ENCODE results near the gene PSRC1. TPM values are rescaled to one million over a fixed set of nuclear protein-coding genes. Genes with fewer than 3 reads are reported as not detected.
A peak's percentile ranks its signal among the peaks of the same experiment; 100 is the strongest.

PSRC1 gene
- total RNA-seq, 6 donors from 2014 or later: 1.5 to 16.8 (median 4.9) TPM

DNA sequence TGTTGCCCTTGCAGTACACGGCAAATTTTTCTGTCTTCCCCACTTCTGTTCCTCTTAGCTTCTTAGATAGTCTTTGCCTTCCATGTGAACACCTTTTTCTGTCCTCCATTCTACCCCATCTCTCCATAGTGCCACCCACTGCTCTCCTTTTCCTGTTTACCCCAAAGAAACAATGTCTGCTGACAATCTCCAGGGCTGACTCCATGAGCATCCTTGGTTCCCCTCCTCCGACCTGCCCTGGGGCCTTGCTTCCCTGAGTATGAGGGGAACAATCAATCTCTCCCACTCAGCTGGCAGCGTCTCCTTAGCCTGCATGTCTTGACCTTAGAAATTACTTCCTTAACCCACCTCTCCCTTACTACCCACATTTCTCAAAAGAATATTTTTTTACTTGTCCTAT lies 36.2 kb upstream of the PSRC1 start:
- ATAC-seq (ENCODE audit: low FRiP score in 2 of 2): no peak
- DNase-seq: no peak
- no peaks in the 10 kb centered on the region for H3K4me1 ChIP-seq
- no peaks in the 10 kb centered on the region for H3K9me3 ChIP-seq
- H3K36me3 ChIP-seq: peaks cover 45 to 100% (median 76%) of the 10 kb centered on the region in 4 donors
- no peak overlapping the region for H3K27ac ChIP-seq
- TF ChIP-seq, protein P1, sequence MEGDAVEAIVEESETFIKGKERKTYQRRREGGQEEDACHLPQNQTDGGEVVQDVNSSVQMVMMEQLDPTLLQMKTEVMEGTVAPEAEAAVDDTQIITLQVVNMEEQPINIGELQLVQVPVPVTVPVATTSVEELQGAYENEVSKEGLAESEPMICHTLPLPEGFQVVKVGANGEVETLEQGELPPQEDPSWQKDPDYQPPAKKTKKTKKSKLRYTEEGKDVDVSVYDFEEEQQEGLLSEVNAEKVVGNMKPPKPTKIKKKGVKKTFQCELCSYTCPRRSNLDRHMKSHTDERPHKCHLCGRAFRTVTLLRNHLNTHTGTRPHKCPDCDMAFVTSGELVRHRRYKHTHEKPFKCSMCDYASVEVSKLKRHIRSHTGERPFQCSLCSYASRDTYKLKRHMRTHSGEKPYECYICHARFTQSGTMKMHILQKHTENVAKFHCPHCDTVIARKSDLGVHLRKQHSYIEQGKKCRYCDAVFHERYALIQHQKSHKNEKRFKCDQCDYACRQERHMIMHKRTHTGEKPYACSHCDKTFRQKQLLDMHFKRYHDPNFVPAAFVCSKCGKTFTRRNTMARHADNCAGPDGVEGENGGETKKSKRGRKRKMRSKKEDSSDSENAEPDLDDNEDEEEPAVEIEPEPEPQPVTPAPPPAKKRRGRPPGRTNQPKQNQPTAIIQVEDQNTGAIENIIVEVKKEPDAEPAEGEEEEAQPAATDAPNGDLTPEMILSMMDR (IDR thresholded peaks at IDR 0.05): no peak
- no peaks in the 10 kb centered on the region for H3K27me3 ChIP-seq
- no peak overlapping the region for H3K4me3 ChIP-seq
- 82 to 85% methylated on average over 3 of the region's 3 CpGs for WGBS, 2 donors

DNA sequence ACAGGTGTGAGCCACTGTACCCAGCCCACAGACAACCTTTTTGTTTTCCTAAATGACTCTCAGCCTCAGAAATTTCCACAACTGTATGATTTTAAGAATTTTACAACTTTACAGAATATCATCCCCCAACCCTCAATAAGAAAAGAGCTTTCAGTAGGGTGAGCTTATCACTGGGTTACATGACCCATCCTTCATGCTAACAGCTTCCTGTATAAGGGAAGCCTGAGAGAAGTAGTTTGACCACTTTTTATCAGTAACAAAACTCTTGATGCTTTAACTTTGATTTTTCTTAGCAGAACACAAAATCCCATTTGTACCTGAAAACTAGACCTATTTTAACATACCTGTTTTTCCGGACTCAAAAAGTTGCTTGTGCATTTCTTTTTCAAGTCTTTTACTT lies 33.6 kb upstream of the PSRC1 start:
- no peak for ATAC-seq (ENCODE audit: low FRiP score in 2 of 2)
- Histone ChIP-seq H3K4me3 (no peak overlapping the region), H3K9me3 (no peaks in the 10 kb centered on the region), H3K36me3 (peaks cover 29 to 98% (median 58%) of the 10 kb centered on the region in 4 donors), H3K27me3 (no peaks in the 10 kb centered on the region), H3K27ac (no peak overlapping the region), H3K4me1 (peaks cover 0 to 10% (median 3%) of the 10 kb centered on the region in 4 donors)
- TF ChIP-seq POLR2A (IDR thresholded peaks at IDR 0.05) (no peak), POLR2AphosphoS5 (IDR thresholded peaks at IDR 0.05) (no peak), EP300 (IDR thresholded peaks at IDR 0.05) (no peak)
- TF ChIP-seq, protein P1 (IDR thresholded peaks at IDR 0.05): no peak
- no peak for DNase-seq
- WGBS, 2 donors: 93 to 97% methylated on average over 1 of the region's 1 CpG

DNA sequence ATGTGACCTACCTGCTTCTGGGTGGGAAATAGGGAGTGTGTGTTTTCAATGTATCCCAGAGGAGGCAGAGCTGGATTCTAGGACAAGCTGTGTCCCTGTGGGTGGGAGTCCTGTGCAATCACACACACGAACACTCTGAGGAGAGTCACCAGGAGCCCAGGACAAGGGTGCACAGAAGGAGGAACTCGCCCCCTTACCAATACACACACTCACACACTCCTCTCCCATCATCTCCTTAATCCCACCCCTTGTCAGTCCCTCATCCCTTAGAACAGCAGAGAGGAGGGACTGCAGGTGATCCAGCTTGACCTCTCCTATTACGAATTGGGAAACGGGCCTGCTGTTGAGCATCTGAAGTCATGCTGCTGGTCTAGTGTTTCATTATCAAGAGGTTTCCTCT lies 32.3 kb upstream of the PSRC1 start:
- TF ChIP-seq POLR2AphosphoS5 (IDR thresholded peaks at IDR 0.05) (no peak), POLR2A (IDR thresholded peaks at IDR 0.05) (no peak), EP300 (IDR thresholded peaks at IDR 0.05) (no peak)
- TF ChIP-seq, protein P1 (IDR thresholded peaks at IDR 0.05): no peak
- Histone ChIP-seq H3K4me1 (peaks cover 0 to 10% (median 3%) of the 10 kb centered on the region in 4 donors), H3K9me3 (no peaks in the 10 kb centered on the region), H3K27ac (no peak overlapping the region), H3K36me3 (peaks cover 21 to 87% (median 50%) of the 10 kb centered on the region in 4 donors), H3K4me3 (no peak overlapping the region), H3K27me3 (no peaks in the 10 kb centered on the region)
- WGBS, 2 donors: 77 to 86% methylated on average over 3 to 4 of the region's 4 CpGs
- no peak for ATAC-seq (ENCODE audit: low FRiP score in 2 of 2)
- no peak for DNase-seq

DNA sequence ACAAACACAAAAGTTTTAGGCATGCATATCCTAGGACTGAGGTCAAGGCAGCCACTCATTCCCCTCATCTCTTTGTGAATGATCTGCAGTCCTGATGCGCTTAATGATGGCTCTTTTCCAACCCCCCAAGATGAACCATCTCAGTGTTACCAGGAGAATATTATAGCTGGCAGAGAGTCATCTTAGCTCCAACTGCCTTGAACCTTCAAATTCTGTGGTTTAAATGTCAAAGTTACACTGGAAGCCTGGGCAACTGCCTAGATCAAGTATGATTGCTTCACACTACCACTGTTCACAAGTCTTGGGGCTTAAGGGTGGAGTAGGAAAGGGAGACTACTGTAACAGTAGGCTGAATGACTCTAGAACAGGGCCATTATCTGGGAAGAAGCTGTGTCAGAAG lies 31.9 kb upstream of the PSRC1 start:
- Histone ChIP-seq H3K4me3 (no peak overlapping the region), H3K36me3 (peaks cover 21 to 82% (median 47%) of the 10 kb centered on the region in 4 donors), H3K27ac (no peak overlapping the region), H3K27me3 (no peaks in the 10 kb centered on the region), H3K4me1 (peaks cover 0 to 10% (median 3%) of the 10 kb centered on the region in 4 donors), H3K9me3 (no peaks in the 10 kb centered on the region)
- DNase-seq: no peak
- 91 to 100% methylated on average over 1 of the region's 1 CpG for WGBS, 2 donors
- ATAC-seq (ENCODE audit: low FRiP score in 2 of 2): no peak
- TF ChIP-seq, protein P1 (IDR thresholded peaks at IDR 0.05): no peak
- TF ChIP-seq POLR2A (IDR thresholded peaks at IDR 0.05): no peak
- TF ChIP-seq POLR2AphosphoS5 (IDR thresholded peaks at IDR 0.05): no peak
- no peak for TF ChIP-seq EP300 (IDR thresholded peaks at IDR 0.05)

DNA sequence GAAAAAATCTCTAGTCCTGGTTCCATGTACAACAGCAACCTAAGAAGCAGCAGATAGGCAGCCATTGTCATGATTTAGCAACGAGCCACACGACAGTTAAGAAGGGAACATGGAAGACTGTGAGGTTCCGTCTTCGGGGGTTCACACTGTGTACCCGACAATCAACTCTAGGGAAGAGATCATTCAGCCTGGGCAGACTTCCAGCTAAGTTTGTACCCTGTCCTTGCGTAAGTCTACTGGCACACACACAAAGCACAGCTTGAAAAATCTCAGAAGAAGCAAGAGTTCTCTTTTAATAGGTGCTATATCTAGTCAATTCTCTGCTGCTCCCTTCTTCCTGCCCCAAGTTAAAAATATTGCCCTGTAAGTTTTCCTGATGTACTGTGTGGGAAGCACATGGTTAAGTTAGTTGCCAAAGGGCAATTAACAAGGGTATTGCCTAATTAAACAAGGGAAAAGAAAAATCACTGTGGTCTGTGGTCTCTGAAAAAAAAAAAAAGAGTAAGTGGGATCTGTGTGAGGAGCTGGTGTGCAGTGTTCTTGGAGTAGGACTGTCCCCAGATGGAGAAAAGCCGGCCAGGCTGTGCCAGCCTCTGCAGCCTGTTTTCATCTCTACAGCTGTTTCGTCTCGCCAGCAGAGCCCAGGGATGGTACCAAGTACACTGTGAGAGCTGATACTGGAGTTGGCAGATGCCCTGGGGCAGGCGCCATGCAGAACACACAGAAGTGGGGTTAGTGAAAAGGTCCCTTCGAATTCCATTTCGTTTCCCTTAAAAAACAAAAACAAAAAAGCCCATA lies 30.2 kb upstream of the PSRC1 start:
- ATAC-seq (ENCODE audit: low FRiP score in 2 of 2) (no peak), DNase-seq (peak in 1 of 2 donors; percentile 60)
- TF ChIP-seq EP300 (IDR thresholded peaks at IDR 0.05) (no peak), POLR2A (IDR thresholded peaks at IDR 0.05) (no peak), POLR2AphosphoS5 (IDR thresholded peaks at IDR 0.05) (no peak)
- TF ChIP-seq, protein P1 (IDR thresholded peaks at IDR 0.05): no peak
- Histone ChIP-seq H3K27ac (peak overlapping the region in 3 of 4 donors; percentile 7 to 24 (median 8)), H3K27me3 (no peaks in the 10 kb centered on the region), H3K9me3 (no peaks in the 10 kb centered on the region), H3K4me1 (peaks cover 0 to 11% (median 5%) of the 10 kb centered on the region in 4 donors), H3K36me3 (peaks cover 11 to 71% (median 35%) of the 10 kb centered on the region in 4 donors), H3K4me3 (no peak overlapping the region)
- 68 to 69% methylated on average over 12 of the region's 12 CpGs for WGBS, 2 donors
